ENCODE measurements around the gene ZNF507.

The ZNF507 gene

GRCh38 chr19:32339988-32340874 is 5.2 kb upstream of the ZNF507 start:
- peak in 3 of 5 experiments; percentile 23 to 30 (median 28) for DNase-seq

- no peak for DNase-seq
Observed at GRCh38 chr19:32342695-32343094, 2.7 kb upstream of the ZNF507 start.

GRCh38 chr19:32343550-32344262 is 1.7 kb upstream of the ZNF507 start:
- DNase-seq: no peak

- no peak for DNase-seq
Observed at GRCh38 chr19:32346901-32347300, 1.5 kb downstream of the ZNF507 start.

GRCh38 chr19:32347573-32347972 is 2.2 kb downstream of the ZNF507 start:
- DNase-seq: no peak

GRCh38 chr19:32349051-32349450 is 3.6 kb downstream of the ZNF507 start:
- DNase-seq: no peak

GRCh38 chr19:32349724-32350470 is 4.5 kb downstream of the ZNF507 start:
- DNase-seq: no peak

GRCh38 chr19:32350471-32350865 is 5.1 kb downstream of the ZNF507 start:
- no peak for DNase-seq

- no peak for DNase-seq
Observed at GRCh38 chr19:32350987-32351348, 5.6 kb downstream of the ZNF507 start.

- DNase-seq: no peak
Observed at GRCh38 chr19:32352241-32352630, 6.8 kb downstream of the ZNF507 start.

- no peak for DNase-seq
Observed at GRCh38 chr19:32354345-32354744, 8.9 kb downstream of the ZNF507 start.

- peak in 1 of 5 experiments; percentile 13 for DNase-seq
Observed at GRCh38 chr19:32355309-32355708, 9.9 kb downstream of the ZNF507 start.

- DNase-seq: no peak
Observed at GRCh38 chr19:32357720-32358119, 12.3 kb downstream of the ZNF507 start.

- DNase-seq: no peak
Observed at GRCh38 chr19:32358321-32358720, 12.9 kb downstream of the ZNF507 start.

GRCh38 chr19:32359581-32359980 is 14.2 kb downstream of the ZNF507 start:
- no peak for DNase-seq

- no peak for DNase-seq
Observed at GRCh38 chr19:32361574-32362317, 16.3 kb downstream of the ZNF507 start.

- DNase-seq: no peak
Observed at GRCh38 chr19:32362318-32362691, 16.9 kb downstream of the ZNF507 start.

GRCh38 chr19:32363175-32363574 is 17.8 kb downstream of the ZNF507 start:
- no peak for DNase-seq

- DNase-seq: no peak
Observed at GRCh38 chr19:32363632-32364031, 18.2 kb downstream of the ZNF507 start.

- no peak for DNase-seq
Observed at GRCh38 chr19:32364040-32364439, 18.6 kb downstream of the ZNF507 start.

- DNase-seq: no peak
Observed at GRCh38 chr19:32367063-32367462, 21.7 kb downstream of the ZNF507 start.

- no peak for DNase-seq
Observed at GRCh38 chr19:32367948-32368536, 22.6 kb downstream of the ZNF507 start.
